ENCODE measurements around the gene GPRC5D.

GRCh38 chr12:12912711-12913110 lies 39.3 kb downstream of the GPRC5D start:
- TF ChIP-seq POLR2A (IDR thresholded peaks at IDR 0.05; ENCODE audit: low read depth, low read length): no peak
- no peak for TF ChIP-seq POLR2AphosphoS5 (IDR thresholded peaks at IDR 0.05; ENCODE audit: low read depth, low read length)
